ENCODE data around the gene MLEC.
A peak's percentile ranks its signal among the peaks of the same experiment; 100 is the strongest.

MLEC gene, protein sequence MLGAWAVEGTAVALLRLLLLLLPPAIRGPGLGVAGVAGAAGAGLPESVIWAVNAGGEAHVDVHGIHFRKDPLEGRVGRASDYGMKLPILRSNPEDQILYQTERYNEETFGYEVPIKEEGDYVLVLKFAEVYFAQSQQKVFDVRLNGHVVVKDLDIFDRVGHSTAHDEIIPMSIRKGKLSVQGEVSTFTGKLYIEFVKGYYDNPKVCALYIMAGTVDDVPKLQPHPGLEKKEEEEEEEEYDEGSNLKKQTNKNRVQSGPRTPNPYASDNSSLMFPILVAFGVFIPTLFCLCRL

DNA sequence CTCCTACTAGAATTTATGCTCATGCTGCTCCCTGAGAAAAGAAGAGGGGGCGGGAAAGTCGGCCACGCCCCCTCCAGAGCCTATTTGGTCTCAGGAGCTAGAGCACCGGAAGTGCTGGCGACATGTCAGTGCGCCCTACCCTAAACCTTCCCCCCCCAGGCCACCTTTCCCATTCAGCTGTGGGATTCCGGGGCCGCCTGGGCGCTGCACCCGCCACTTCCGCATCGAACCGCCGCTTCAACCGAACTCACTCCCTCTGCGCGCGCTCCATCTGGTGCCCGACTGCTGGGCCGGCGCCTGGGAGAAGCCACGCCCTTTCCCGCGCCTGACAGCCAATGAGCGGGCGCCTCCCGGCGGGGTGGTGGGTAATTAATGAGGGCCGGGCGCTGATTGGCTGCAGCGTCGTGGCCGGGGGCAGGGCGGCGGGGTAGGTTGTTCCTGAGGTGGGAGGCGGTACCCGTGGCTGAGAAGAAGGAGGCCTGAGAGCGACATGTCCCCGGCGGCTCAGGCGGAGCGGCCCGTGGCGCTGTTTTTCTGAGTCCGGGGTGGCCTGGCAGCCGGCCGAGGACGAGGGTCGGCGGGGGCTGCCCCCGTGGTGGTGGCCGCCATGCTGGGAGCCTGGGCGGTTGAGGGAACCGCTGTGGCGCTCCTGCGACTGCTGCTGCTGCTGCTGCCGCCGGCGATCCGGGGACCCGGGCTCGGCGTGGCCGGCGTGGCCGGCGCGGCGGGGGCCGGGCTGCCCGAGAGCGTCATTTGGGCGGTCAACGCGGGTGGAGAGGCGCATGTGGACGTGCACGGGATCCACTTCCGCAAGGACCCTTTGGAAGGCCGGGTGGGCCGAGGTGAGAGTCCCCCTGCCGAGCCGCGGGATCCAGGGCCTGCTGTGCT lies at the start of gene MLEC:
TSS of gene MLEC (plus strand) at position 460 of the 888 bp plus-strand sequence. CDS start at position 608, 148 bp downstream.
- peak; percentile 99 for DNase-seq

DNA sequence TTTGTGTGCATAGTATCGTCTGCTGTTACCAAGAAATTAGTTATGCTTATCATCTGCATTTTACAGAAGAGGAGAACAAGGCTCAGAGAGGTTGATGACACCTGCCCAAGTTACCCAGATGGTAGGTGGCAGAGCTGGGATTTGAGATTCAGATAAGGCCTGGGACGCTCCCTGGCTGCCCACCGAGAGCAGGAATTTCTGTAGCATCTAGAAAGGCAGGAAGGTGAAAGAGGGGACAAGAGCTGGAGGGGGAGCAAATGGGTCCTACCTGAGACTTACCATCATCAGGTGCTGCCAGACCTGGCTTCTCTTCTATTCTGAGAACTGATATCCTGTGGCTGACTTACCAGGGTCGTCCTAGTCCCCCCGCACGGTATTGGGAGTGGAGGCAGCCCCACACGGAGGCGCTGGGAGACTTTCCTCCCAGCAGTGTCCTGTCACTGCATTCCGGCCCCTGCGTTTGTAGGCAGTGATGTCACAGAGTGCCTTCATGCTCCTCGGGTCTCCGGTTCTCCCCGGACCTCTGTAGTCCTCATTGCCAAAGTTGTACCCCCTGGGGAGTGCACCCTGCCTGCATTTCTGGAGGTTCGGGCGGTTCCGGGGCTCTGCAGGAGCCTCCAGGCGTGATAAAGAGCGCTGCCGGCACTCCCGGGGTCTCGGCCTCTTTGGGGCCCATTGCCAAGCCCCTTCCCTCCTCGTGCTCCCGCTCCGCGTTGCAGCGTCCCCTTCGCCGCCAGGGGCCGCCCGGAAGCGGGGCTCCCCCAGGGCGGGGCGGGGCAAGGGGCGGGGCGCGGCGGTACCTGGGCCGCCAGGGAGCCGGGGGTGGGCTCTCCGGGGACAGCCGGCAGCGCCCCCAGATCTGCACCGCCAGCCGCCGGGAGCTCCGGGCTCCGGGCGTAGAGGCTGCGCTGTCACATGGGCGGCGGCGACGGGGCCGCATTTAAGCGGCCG lies 46.9 kb upstream of the MLEC start, which contains the start of gene CABP1:
TSS of gene CABP1 (plus strand) at position 856 of the 951 bp plus-strand sequence. CDS start at position 916, 60 bp downstream.
- peak; percentile 60 for DNase-seq

DNA sequence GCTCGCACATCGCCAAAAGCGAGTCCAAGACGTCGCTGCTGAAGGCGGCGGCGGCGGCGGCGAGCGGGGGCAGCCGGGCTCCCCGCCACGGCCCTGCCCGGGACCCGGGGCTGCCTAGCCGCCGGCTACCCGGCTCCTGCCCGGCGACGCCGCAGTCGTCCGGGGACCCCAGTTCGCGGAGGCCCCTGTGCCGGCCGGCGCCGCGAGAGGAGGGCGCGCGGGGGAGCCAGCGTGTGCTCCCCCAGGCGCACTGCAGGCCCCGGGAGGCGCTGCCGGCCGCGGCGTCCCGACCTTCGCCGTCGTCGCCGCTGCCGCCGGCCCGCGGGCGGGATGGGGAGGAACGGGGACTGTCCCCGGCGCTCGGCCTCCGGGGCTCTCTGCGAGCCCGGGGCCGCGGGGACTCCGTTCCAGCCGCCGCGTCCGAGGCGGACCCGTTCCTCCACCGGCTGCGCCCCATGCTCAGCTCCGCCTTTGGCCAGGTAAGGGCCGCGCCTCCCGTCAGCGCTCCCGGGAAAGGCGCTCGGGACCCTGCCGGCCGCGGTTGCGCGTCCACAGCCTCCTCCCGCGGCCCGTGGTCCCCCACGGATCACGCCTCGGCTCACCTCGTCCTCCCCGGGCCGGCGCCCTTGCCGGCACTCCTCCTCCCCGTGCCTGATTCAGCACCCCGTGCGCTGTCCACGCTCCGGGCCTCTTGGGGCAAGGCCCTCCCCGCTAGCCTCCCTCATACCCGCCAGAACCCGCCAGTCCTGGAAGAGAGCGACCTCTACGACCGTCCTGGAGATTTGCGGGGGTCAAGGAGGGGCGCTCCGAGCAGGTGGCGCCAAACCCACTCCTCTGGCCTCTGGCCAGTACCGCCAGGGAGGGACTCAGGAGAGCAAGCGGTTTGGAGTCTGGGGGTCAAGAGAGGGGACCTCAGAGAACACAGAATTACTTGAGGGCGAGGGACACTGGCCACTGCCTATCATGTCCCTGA lies 45.8 kb upstream of the MLEC start:
- DNase-seq, result peak; percentile 75

DNA sequence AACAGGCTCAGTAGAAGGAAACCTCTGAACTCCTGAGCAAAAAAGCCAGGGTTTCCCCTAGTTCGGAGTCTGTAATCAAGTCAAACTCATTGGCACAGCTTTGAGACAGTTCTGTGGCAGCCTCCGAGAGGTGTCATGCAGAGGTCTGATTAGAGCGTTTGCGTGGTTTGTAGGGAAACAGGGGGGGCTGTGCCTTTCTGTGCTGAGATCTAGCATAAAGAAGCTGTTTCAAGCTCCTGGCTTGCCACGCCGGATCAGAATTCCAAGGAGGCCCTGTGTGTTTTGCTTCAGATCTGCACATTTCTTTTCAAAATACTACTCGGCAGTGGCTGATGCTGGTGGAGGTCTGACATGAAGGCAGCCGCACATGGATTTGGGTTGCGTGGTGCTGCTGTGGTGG lies 44.8 kb upstream of the MLEC start:
- DNase-seq, result no peak

DNA sequence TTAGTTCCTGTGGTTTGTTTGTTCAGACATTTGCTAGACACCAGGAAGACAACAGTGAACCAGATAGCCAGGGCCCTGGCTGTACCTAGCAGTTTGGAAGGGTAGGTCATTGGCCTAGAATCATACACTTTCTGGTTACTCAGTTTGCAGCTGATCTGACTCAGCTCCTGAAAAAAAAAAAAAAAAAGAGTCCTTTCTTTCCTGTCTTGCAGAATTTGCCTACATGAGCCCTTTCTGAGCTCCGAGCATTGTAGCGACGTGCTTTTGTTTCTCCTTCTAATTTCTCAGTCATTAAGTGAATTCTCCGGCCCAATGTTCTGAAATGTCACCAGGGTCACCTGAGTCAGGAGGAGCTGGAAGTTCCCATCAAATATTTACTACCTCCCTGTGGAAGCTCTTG lies 44.1 kb upstream of the MLEC start:
- no peak for DNase-seq

DNA sequence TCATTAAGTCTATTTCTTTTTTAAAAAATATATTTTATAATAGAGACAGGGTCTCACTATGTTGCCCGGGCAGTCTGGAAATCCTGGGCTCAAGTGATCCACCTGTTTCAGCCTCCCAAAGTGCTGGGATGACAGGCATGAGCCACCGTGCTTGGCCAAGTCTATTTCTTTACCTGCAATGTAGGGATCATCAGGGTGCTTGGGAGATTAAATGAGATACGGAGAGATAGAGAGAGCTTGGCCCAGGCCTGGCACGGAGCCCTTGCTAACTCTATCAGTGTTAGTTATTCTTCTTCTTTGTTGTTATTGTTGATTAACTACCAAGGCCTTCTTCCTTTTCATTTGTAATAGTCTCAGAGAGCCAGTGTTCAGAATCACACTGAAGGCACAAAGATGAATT lies 43.4 kb upstream of the MLEC start:
- DNase-seq, result no peak

DNA sequence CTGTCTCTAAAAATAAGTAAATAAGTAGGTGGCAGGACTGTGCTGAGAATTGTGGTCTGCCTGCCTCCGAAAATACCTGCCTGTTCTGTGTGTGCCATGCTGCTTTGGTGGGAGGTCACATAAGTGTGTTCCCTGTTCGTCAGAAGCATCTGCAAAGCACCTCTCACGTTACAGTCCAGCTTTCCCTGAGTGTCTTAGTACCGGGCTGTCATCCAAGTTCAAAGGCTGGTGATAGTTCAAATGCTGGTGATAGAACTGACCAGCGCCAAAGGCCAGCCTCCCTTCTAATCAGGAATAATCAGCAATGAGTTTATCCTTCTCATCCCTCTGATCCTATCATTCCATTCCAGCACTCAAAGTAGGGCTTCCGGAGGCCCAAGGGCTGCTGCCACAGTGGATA lies 40.9 kb upstream of the MLEC start:
- no peak for DNase-seq

DNA sequence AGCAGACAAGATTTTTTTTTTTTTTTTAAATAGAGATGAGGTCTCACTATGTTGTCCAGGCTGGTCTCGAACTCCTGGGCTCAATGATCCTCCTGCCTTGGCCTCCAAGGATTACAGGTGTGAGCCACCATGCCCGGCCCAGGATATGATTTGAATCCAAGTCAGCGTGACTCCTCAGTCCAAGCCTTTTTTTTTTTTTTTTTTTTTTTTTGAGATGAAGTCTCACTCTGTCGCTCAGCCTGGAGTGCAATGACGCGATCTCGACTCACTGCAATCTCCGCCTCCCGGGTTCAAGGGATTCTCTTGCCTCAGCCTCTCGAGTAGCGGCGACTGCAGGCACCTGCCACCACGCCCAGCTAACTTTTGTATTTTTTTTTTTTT lies 39.6 kb upstream of the MLEC start:
- DNase-seq, result no peak

DNA sequence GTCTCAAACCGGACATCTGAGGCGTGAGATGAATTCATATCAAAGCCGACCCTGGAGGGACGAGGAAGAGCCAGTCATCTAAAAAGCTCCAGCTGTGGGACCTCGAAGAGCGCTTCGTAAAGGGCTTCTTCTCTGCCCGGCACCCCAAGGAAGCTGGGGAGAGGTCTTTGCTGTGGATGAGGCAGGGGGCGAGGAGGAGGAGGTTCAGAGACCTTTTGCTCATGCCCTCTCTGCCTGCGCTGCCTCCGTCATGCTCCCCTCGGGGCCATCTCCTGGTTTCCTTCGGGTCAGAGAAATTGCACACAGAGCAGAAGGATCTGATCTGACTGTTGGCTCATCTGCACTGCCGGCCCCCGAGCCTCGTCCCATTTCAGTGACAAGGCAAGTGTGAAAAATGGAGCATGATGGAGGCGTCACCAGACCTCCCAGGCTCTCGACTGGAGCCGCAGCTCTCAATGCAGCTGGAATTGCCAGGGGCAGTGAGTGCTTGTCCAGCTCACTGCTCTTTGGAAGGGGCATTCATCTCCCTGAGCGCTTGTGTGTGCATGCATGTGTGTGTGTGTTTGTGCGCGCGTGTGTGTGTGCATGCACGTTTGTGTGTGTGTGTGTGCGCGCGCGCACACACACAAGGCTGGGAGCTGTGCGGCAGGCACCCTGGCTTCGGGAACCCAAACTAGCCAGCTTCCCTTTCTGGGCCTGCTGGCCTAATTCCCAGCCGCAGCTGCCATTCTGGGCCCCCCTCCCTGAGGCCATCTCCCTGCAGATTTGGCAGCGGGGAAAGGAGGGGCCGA lies 37.3 kb upstream of the MLEC start:
- peak; percentile 51 for DNase-seq

DNA sequence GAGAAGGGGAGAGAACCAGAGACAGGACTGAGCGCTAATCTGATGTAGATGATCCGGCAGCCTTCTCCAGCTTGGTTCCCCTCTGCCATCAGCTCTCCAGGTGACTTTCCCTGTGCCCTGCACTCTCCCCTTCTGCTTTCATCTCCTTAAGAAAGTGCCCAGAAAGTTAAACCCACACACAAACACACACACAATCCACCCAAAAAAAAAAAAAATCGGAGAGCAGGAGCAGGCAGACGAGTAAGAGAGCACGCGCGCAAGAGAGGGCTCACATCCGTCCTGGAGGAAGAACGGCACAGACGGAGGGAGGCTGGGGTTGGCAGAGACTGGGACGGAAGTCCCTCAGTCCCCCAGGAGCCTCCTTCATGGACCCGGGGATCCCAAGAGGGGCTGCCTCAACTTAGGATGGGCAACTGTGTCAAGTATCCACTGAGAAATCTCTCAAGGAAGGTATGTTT lies 36.7 kb upstream of the MLEC start:
- DNase-seq, result no peak

DNA sequence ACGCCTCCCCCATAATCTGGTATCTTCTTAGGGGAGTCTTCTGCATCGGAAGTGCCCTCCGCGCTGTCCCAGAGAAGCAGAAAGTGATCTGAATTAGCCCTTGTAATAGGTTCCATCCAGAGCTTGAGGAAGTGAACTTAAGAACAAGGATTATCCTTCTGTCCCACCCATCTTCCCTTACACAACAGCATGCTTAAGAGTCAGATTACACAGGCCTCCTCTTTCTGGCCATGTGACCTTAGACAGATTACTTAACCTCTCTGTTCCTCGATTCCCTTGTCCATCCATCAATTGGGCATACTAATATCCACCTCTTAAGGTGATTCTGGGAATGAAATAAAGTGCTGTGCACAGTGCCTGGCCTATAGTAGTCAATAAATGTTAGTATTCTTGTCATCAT lies 35.1 kb upstream of the MLEC start:
- no peak for DNase-seq

DNA sequence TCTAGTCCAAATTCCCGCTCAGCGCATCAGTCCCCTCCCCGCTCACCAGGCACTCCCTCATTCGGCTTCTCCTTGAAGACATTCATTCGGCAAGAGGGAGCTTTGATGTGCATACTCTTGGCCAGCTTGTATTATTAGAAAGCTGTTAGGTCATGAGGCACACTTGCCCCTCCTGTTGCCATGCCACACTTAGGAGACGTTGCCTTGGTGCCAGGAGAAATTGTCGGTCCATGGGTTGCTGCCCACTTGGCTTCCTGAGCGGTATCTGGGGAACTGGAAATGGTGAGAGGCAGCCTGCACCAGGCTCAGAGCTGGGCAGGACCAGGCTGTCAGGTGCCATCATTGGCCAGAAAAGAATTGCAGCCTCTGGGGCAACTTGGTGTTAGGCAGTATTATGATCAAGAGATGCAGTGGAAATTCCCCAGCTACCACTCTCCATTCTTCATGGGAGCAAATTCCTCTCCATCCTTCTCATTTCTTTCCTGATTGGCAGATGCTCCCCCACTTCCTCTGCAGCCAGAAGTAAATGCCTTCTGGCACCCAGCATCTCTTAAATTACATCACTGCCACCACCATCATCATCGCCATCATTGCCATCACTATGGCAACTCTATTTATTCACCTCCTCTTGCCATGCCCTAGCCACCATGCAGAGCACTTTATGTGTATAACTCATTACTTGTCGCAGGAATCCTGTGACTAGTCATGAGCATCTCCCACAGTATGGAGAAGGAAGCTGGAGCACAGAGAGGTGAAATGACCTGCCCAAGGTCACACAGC lies 34.1 kb upstream of the MLEC start:
- no peak for DNase-seq

DNA sequence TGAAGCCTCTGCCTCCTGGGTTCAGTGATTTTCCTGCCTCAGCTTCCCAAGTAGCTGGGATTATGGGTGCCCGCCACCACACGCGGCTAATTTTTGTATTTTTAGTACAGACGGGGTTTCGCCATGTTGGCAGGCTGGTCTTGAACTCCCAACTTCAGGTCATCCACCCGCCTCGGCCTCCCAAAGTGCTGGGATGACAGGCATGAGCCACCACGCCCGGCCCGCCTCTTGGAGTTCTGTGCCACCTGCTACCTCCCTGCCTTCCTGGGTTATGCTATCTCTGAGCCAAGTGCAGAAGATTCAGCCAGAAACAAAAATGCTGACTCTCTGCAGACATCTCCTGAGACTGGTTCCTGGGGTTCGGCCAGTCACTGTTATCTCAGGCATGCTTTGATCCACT lies 33.3 kb upstream of the MLEC start:
- no peak for DNase-seq

DNA sequence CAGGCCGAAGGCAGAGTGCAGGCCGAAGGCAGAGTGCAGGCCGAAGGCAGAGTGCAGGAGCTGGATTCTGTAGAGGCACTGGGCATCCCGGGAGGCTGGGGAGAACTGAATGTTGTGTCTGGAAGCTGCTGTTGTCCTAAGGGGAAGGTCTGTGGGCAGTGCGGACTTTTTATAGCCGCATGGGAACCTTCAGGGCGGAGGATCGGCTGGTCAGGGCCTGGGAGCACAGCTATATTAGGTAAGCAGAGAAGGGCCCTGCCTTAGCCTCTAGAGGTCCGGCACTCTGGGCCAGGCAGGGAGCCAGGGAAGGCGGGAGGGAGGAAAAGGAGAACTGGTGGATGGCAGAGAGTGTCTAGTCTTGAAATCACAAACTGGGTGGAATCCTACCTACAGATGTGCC lies 32.3 kb upstream of the MLEC start:
- no peak for DNase-seq

DNA sequence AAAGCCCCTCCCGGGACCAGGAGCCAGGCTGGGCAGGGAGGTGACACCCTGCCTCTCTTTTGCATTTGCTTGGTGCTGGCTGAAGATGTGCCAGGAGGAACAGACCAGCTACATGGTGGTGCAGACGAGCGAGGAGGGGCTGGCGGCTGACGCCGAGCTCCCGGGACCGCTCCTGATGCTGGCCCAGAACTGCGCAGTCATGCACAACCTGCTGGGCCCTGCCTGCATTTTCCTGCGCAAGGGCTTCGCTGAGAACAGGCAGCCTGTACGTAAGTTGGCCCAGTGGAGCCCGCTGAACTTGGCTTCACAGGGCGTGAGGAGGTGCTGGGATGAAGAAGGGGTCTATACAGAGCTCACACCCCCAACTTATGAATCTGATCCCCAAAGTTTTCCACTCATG lies 30.9 kb upstream of the MLEC start:
- no peak for DNase-seq

DNA sequence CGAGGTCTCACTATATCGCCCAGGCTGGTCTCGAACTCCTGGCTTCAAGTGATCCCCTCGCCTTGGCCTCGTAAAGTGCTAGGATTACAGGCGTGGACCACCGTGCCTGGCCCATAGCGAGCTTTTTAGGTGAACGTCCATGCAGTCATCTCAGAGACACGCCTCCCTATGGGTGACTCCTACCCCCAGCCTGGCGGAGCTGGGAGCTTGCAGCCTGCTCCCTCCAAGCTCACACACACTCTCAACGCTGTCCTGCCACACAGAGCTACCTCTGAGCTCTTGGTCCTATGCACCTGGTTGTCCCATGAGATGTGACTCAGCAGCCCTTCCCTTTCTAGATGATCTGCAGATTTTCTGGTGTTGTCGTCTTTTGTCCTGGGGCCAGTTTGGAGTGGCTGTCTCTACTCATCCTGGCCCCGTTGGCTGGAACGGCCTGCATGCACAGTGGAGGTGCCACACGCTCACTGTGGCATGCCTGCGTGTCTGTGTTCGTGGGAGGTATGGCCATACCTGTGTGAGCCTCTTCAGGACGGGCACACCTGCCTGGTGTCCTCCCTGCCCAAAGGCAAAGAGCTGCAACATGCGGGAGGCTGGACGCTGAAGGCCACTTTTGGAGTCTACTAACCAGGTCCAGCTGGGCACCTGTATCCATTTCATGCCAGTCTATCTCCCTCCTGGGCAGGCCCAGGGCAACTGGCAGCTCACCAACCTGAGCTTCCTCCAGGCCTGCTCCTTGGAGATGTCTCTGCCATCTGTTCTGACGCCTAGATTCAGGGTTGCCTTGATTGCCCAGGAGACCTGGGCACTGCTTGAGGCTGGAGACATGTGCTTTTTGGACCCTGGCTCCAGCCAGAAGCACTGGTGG lies 28.4 kb upstream of the MLEC start:
- DNase-seq, result peak; percentile 35

DNA sequence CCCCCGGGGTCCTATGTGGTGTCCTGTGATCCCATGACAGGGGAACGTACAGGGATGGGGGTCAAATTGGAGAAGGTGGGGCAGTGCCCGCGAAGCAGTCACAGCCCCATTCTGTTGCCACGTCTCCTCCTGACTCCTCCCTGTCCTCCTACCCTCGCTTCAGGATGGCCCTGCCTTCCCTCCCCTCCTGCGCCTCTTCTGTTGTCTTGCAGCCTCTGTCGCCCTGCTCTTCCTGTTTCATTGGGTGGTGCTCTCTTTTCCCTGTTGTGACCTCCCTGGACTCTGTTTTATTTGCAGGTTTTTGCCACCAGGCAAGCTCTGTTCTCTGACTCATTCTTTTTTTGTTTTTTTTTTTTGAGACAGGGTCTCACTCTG lies 27.8 kb upstream of the MLEC start:
- DNase-seq, result peak; percentile 23

DNA sequence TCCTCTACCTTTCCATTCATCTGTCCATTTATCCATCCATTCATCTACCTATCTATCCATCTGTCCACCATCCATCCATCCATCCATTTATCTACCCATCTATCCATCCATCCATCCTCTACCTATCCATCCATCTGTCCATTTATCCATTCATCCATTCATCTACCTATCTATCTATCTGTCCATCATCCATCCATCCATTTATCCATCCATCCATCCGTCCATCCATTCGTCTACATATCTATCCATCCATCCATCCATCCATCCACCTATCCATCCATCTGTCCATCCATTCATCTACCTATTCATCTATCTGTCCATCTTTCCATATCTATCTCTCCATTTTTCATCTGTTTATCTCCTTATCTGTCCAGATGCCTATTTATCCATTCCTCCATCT lies 25.5 kb upstream of the MLEC start:
- no peak for DNase-seq

DNA sequence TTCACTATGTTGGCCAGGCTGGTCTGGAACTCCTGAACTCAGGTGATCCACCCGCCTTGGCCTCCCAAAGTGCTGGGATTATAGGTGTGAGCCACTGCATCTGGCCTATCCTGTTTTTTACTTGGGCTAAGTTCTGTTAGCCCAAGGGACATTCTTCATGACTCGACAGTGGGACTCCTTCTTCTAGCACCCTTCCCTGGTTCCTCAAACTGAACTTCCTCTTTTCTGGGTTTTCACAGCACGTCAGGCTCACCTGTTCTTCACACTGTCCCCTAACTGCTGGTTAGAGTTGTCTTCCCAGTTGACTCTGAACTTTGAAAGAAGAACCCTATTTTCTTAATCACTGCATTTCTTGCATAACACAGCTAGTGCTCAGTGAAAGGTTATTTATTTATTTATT lies 24.1 kb upstream of the MLEC start:
- DNase-seq, result no peak

Measured in DMS53 (cell line).